H1 (cell line): Measurements from ENCODE around the gene TENT4B. TPM values are rescaled to one million over a fixed set of nuclear protein-coding genes. Genes with fewer than 3 reads are reported as not detected.

Experiments used
- MAX ChIP-seq: IDR thresholded peaks from 2 replicates; pipeline ENCODE4 v1.6.1; 2012; ENCODE audit warnings: inconsistent platforms
- RBBP5 ChIP-seq: IDR thresholded peaks from 2 replicates; pipeline ENCODE4 v1.7.1; 2012; ENCODE audit warnings: low read depth, mild to moderate bottlenecking, inconsistent platforms, low read length, moderate library complexity, borderline replicate concordance
- polyA plus RNA-seq, 7 experiments: library from polyadenylated mRNA; depleted of rRNA in 3 of 7; stranded (reverse) in 5 of 7; unstranded in 2 of 7; fragments of >200 nt in 5 of 7; fragments of 200-250 nt in 2 of 7; gene quantifications; 1 replicate in 5 of 7; 2 replicates in 1 of 7; 4 replicates in 1 of 7; pipeline versions ENCODE4 v1.2.1 to v1.2.3, GENCODE V29; 2011 to 2013; ENCODE audit warnings: missing spikeins in 2 of 7, mixed read lengths in 2 of 7
- total RNA-seq: library from RNA; stranded (reverse); fragmentation: NEBNext Ultra II Directional; extraction: Animal tissue kit (Norgen Biotek cat#: 25700); gene quantifications from 2 replicates; pipeline ENCODE4 v1.2.1, GENCODE V29; 2021

Gene TENT4B
- total and polyA plus RNA-seq, 2 of the 8 experiments (the other 6 are each of a cell fraction or from before 2014, with no cell fraction given): 4.2 to 15.7 TPM

- TF ChIP-seq RBBP5 (no peak), MAX (no peak)
These were observed 75.3 kb downstream of the TENT4B start (continued) for GRCh38 chr16:50228364-50228868.
